ENCODE results near the gene ABHD17A.
"Not testable (repeated sequence)": the region's sequence is repeated elsewhere in the genome, so short reads cannot be mapped to it uniquely, and the experiment has no call there.

The ABHD17A gene

DNA sequence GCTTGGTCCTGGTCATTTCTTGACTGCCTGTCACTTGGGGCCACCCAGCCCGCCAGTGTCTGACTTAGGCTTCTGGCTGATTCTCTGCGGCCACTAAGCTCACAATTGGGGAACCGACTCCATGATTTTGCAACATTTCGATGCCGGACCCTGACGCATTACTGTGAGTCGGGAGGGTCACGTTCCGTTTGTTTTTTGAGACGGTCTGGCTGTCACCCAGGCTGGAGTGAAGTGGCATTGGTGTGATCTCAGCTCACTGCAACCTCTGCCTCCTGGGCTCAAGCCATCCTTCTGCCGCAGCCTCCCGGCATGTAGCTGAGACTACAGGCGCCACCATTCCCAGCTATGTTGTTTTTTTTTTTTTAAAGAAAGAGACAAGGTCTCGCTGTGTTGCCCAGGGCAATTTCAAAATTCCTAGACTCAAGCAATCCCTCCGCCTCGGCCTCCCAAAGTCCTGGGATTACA is 16.7 kb upstream of the ABHD17A start:
- DNase-seq (ENCODE audit: extremely low spot score), result no peak
- TF ChIP-seq, protein P1, sequence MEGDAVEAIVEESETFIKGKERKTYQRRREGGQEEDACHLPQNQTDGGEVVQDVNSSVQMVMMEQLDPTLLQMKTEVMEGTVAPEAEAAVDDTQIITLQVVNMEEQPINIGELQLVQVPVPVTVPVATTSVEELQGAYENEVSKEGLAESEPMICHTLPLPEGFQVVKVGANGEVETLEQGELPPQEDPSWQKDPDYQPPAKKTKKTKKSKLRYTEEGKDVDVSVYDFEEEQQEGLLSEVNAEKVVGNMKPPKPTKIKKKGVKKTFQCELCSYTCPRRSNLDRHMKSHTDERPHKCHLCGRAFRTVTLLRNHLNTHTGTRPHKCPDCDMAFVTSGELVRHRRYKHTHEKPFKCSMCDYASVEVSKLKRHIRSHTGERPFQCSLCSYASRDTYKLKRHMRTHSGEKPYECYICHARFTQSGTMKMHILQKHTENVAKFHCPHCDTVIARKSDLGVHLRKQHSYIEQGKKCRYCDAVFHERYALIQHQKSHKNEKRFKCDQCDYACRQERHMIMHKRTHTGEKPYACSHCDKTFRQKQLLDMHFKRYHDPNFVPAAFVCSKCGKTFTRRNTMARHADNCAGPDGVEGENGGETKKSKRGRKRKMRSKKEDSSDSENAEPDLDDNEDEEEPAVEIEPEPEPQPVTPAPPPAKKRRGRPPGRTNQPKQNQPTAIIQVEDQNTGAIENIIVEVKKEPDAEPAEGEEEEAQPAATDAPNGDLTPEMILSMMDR (IDR thresholded peaks at IDR 0.05; ENCODE audit: control extremely low read depth, extremely low read depth, low read depth, missing control alignments), result no peak
- ChIA-PET POLR2A (no interaction called here), CTCF (interaction anchor here (1.0 to 1.9 kb wide), 3 partner anchors 27 to 37 kb away, joined by 3 to 6 read pairs (median 3); no protein-coding TSS in a partner anchor)

DNA sequence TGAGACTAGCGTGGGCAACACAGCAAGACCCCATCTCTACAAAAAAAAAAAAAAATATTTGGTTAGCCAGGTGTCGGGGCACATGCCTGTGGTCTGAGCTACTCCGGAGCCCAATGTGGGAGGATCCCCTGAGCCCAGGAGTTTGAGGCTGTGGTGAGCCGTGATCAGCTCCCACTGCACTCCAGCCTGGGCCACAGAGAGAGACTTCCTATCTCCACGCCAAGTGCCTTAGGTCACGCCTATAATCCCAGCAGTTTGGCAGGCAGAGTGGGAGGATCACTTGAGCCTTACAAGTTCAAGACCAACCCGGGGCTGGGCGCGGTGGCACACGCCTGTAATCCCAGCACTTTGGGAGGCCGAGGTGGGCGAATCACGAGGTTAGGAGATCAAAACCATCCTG is 11.2 kb upstream of the ABHD17A start:
- ChIA-PET CTCF (interaction anchor here (1.4 to 2.4 kb wide), 4 partner anchors 11 to 43 kb away, joined by 3 to 9 read pairs (median 5); partner anchors contain the start of gene ABHD17A), POLR2A (interaction anchor here (1.2 kb wide), 1 partner anchor 32 kb away, joined by 6 read pairs; no protein-coding TSS in a partner anchor)
- DNase-seq (ENCODE audit: extremely low spot score), result no peak
- TF ChIP-seq, protein P1 (IDR thresholded peaks at IDR 0.05; ENCODE audit: control extremely low read depth, extremely low read depth, low read depth, missing control alignments), result no peak

DNA sequence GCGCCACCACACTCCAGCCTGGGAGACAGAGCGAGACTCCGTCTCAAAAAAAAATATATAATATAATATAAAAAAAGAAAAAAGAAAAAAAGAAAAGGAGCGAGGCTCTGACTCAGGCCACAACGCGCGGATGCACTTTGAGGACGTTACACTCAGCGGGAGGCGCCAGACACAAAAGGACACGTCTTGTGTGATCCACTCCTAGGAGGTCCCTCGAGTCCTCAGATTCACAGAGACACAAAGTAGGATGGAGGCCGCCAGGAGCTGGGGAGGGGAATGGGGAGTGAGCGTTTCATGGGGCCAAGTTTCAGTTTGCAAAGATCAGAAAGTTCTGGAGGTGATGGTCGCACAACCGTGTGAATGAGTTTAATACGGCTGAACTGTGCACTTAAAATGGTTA is 8.5 kb upstream of the ABHD17A start:
- no peak for DNase-seq (ENCODE audit: extremely low spot score)
- CTCF ChIA-PET, result no interaction called here
- POLR2A ChIA-PET, result no interaction called here

DNA sequence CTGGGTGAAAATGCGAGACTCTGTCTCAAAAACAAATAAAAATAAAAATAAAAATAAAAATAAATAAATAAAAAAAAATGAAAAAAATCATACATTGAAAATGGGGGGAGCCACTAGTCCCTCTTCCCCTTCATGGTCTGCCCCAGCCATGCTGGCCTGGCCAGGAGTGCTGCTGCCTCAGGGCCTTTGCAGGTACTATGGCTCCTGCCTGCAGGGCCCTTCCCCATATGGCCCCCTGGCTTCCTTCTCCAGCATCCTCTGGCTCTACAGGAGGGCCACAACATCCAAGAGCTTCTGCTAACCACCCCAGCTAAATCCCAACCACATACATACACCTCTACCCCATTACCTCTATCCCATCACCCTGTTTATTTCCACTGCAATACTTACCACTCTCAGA is 4.6 kb upstream of the ABHD17A start:
- CTCF ChIA-PET, result interaction anchor here (1.0 to 1.7 kb wide), 3 partner anchors 14 to 341 kb away, joined by 3 to 4 read pairs (median 3); no protein-coding TSS in a partner anchor

More for the DNA sequence above, 8.5 kb upstream of the ABHD17A start:
- TF ChIP-seq, protein P1 (IDR thresholded peaks at IDR 0.05; ENCODE audit: control extremely low read depth, extremely low read depth, low read depth, missing control alignments), result no peak

DNA sequence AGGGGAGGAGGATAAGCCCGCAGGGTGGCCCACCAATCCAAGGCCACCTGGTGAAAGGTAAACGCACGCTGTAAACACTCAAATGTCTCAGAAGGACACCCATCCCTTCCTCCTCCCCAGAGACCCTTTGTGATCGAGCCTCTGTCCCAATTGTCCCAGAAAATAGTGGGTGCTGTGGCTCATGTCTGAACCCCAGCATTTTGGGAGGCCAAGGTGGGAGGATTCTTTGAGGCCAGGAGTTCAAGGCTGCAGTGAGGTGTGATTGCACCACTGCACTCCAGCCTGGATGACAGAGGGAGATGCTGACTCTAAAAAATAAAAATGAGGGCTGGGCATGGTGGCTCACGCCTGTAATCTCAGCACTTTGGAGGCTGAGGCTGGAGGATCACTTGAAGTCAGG is 3.1 kb upstream of the ABHD17A start:
- CTCF ChIA-PET, result interaction anchor here (1.3 kb wide), 1 partner anchor 50 kb away, joined by 3 read pairs; no protein-coding TSS in a partner anchor
- DNase-seq (ENCODE audit: extremely low spot score), result no peak
- TF ChIP-seq, protein P1 (IDR thresholded peaks at IDR 0.05; ENCODE audit: control extremely low read depth, extremely low read depth, low read depth, missing control alignments), result no peak
- POLR2A ChIA-PET, result no interaction called here

More for the DNA sequence above, 4.6 kb upstream of the ABHD17A start:
- TF ChIP-seq, protein P1 (IDR thresholded peaks at IDR 0.05; ENCODE audit: control extremely low read depth, extremely low read depth, low read depth, missing control alignments), result no peak
- POLR2A ChIA-PET, result no interaction called here
- DNase-seq (ENCODE audit: extremely low spot score), result no peak

DNA sequence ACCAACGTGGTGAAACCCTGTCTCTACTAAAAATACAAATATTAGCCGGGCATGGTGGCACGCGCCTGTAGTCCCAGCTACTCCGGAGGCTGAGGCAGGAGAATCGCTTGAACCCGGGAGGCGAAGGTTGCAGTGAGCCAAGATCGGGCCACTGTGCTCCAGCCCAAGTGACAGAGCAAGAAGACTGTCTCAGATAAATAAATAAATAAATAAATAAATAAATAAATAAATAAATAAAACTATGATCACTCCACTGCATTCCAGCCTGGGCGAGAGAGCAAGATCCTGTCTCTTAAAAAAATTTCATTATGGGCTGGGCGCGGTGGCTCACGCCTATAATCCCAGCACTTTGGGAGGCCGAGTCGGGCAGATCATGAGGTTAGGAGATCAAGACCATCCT is 1.1 kb upstream of the ABHD17A start:
- CTCF ChIA-PET, result interaction anchor here (1.9 kb wide), 1 partner anchor 9 kb away, joined by 5 read pairs; no protein-coding TSS in a partner anchor
- POLR2A ChIA-PET; DNase-seq (ENCODE audit: extremely low spot score): not testable (repeated sequence)

DNA sequence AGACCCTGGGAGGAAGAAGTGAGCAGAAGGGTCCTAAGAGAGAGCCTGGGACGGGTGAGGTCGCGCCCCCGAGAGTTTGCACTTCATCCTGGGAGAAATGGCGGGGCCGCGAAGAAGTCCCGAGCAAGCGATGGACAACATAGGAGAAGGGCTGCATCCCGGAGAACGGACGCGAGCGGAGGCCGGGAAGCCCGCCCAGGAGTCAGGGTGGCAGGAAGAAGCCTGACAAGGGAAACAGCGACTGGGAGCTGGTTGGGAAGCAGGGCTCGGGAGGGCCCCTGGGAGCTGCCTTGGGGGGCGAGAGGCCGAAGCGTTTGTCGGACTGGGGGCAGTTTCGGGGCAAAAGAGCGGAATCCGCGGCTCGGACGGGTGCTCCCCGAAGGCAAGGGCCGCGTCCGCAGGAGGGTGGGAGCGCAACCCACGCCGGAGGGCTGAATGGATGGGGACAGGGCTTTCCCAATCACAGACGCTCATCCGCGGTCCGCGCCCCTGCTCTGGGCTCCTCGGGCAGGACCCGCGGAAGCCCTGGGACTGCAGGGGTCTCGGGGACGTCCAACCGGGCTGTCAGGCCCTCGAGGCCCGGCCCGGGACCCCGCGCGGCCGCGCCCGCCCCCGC is 469 bp downstream of the ABHD17A start:
- ChIA-PET CTCF (interaction anchor here (1.1 to 2.7 kb wide), 3 partner anchors 9 to 12 kb away, joined by 3 to 9 read pairs (median 5); no protein-coding TSS in a partner anchor), POLR2A (interaction anchor here (0.5 to 1.6 kb wide), 2 partner anchors 20 to 141 kb away, joined by 5 to 8 read pairs; no protein-coding TSS in a partner anchor)
- no peak for DNase-seq (ENCODE audit: extremely low spot score)
- TF ChIP-seq, protein P1 (IDR thresholded peaks at IDR 0.05; ENCODE audit: control extremely low read depth, extremely low read depth, low read depth, missing control alignments), result no peak

Data from GM10248 (cell line).